Activated CD4-positive, alpha-beta T cell treated with anti-CD3 and anti-CD28 coated beads for 36 hours (primary cell): ENCODE results near the gene CCDC97. TPM values are rescaled to one million over a fixed set of nuclear protein-coding genes. Genes with fewer than 3 reads are reported as not detected.

Experiments
- ATAC-seq: fragments of 200-7000 bp; cut with Tn5 transposase; one replicate; pipeline ENCODE4 v1.10.0; 2021; ENCODE audit warnings: mild to moderate bottlenecking, moderate library complexity
- CTCF ChIA-PET: fragments of 350-600 bp; sonication (Branson Sonifier 250); formaldehyde crosslinking; loops from one replicate; lab custom pipeline; 2021; ENCODE audit warnings: antibody characterized with exemption; lab: Charles Lee
- POLR2A ChIA-PET: fragments of 350-600 bp; sonication (Branson Sonifier 250); formaldehyde crosslinking; loops from one replicate; lab custom pipeline; 2021; ENCODE audit warnings: antibody characterized with exemption, inconsistent platforms; lab: Charles Lee
- DNase-seq: peaks from one replicate; pipeline ENCODE4 v3.0.0-alpha.2; 2020
- H3K27ac Mint-ChIP-seq: one replicate; pipeline ENCODE4 v1.8.0; 2021; ENCODE audit warnings: mixed read lengths
- H3K27me3 Mint-ChIP-seq: one replicate; pipeline ENCODE4 v1.8.0; 2021; ENCODE audit warnings: mixed read lengths
- H3K36me3 Mint-ChIP-seq: one replicate; pipeline ENCODE4 v1.8.0; 2021; ENCODE audit warnings: low read depth, mixed read lengths
- H3K4me1 Mint-ChIP-seq: one replicate; pipeline ENCODE4 v1.8.0; 2021; ENCODE audit warnings: mixed read lengths
- H3K4me3 Mint-ChIP-seq: one replicate; pipeline ENCODE4 v1.8.0; 2021; ENCODE audit warnings: mild to moderate bottlenecking, moderate library complexity, mixed read lengths
- H3K9me3 Mint-ChIP-seq: one replicate; pipeline ENCODE4 v1.8.0; 2021; ENCODE audit warnings: low read depth, mixed read lengths
- intact Hi-C, 2 experiments: fragments of 100-400 bp; cut with DNase I in 1 of 2; cut with micrococcal nuclease in 1 of 2; formaldehyde crosslinking; loops; one replicate each; pipeline versions ENCODE4 v1.14.2 to v1.15.1; 2022 to 2024; cut with DNase I, micrococcal nuclease
- total RNA-seq, 2 experiments: library from RNA; stranded (reverse); gene quantifications; one replicate each; pipeline ENCODE4 v1.2.3, GENCODE V29; 2021

The CCDC97 gene
- total RNA-seq = 10 to 100 TPM; 21.2 to 21.4 TPM

- Mint-ChIP-seq H3K36me3 (peaks cover 27% of the 10 kb centered on the region), H3K27ac (peak within 1 kb of the TSS; percentile 97), H3K4me3 (peak within 1 kb of the TSS; percentile 91), H3K4me1 (peaks cover 62% of the 10 kb centered on the region), H3K9me3 (no peaks in the 10 kb centered on the region), H3K27me3 (no peaks in the 10 kb centered on the region)
- peak; percentile 66 for ATAC-seq
- intact Hi-C loops = loop anchor here (1.0 to 5.0 kb wide), 9 partner anchors 14 to 511 kb away; partner anchors contain the start of genes B9D2 (in 1 of the 2), BCKDHA (in 1 of the 2), DMAC2 (in 1 of the 2) and EGLN2 (in 1 of the 2)
- DNase-seq = peak; percentile 92
- ChIA-PET CTCF (interaction anchor here (1.0 to 3.4 kb wide), 7 partner anchors 9 to 106 kb away, joined by 3 to 36 read pairs (median 4); no protein-coding TSS in a partner anchor), POLR2A (interaction anchor here (0.7 to 1.0 kb wide), 2 partner anchors 47 to 84 kb away, joined by 3 to 9 read pairs; partner anchors contain the start of gene HNRNPUL1)
These were observed at the start of gene CCDC97 for GRCh38 chr19:41310033-41310831. TSS of gene CCDC97 (plus strand) at chr19:41310172. CDS start at chr19:41310311, 139 bp downstream.

DNA sequence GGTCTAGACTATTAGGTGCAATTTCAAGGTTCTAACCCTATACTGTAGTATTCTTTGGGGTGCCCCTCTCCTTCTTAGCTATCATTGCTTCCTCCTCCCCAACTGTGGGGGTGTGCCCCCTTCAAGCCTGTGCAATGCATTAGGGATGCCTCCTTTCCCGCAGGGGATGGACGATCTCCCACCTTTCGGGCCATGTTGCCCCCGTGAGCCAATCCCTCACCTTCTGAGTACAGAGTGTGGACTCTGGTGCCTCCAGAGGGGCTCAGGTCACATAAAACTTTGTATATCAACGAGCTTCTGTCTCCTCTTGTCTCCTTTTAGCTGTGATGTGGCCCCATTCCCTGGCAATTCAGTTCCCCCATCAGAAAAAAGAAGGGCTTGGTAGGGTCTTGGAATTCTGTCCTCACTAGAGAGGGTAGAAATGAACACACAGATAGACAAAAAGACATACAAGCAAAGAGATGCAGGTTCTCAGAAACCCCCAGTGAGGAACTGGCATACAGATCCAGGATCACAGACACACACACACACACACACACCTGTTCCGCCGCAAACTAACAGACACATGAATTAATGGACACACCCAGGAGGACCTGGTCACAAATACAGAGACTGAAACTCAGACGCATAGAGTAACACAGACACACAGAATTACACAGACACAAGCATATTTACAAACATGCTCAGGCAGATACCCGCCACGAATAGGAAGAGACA, 48.3 kb upstream of the CCDC97 start:
- no peaks in the 10 kb centered on the region for H3K27me3 Mint-ChIP-seq
- DNase-seq (no peak), ATAC-seq (no peak)
- H3K9me3 Mint-ChIP-seq = no peaks in the 10 kb centered on the region
- H3K36me3 Mint-ChIP-seq = peaks cover 17% of the 10 kb centered on the region
- intact Hi-C loops = loop anchor here (1.0 to 5.0 kb wide), 18 partner anchors 35 to 1021 kb away; partner anchors contain the start of genes C19orf47 (in 1 of the 2), CCDC97 (in 1 of the 2), PLD3 (in 1 of the 2) and SERTAD1 (in 1 of the 2)
- peak overlapping the region; percentile 95 for H3K4me3 Mint-ChIP-seq
- CTCF ChIA-PET = interaction anchor here (0.6 to 7.7 kb wide), 11 partner anchors 10 to 112 kb away, joined by 3 to 73 read pairs (median 4); no protein-coding TSS in a partner anchor
- H3K27ac Mint-ChIP-seq = peak overlapping the region; percentile 100
- peaks cover 22% of the 10 kb centered on the region for H3K4me1 Mint-ChIP-seq
- POLR2A ChIA-PET = interaction anchor here (0.6 to 3.4 kb wide), 7 partner anchors 33 to 134 kb away, joined by 3 to 35 read pairs (median 12); no protein-coding TSS in a partner anchor

GRCh38 chr19:41263042-41263849, 46.7 kb upstream of the CCDC97 start:
- Mint-ChIP-seq H3K27ac (peak overlapping the region; percentile 100), H3K27me3 (no peaks in the 10 kb centered on the region), H3K36me3 (peaks cover 32% of the 10 kb centered on the region), H3K9me3 (no peaks in the 10 kb centered on the region), H3K4me3 (peak overlapping the region; percentile 95), H3K4me1 (peaks cover 34% of the 10 kb centered on the region)
- DNase-seq (peak; percentile 94), ATAC-seq (peak; percentile 34)
- ChIA-PET CTCF (interaction anchor here (0.6 to 7.7 kb wide), 23 partner anchors 12 to 776 kb away, joined by 3 to 73 read pairs (median 4); partner anchors contain the start of genes B9D2, COQ8B, DMAC2 and RAB4B), POLR2A (interaction anchor here (0.5 to 3.4 kb wide), 27 partner anchors 14 to 1912 kb away, joined by 3 to 35 read pairs (median 5); partner anchors contain the start of genes B9D2, CCDC97, COQ8B and DMAC2)
- intact Hi-C loops = loop anchor here (1.0 to 5.0 kb wide), 18 partner anchors 88 to 1019 kb away; partner anchors contain the start of genes B9D2 (in 2 of the 2), C19orf47 (in 1 of the 2), DMAC2 (in 1 of the 2) and EGLN2 (in 1 of the 2)

DNA sequence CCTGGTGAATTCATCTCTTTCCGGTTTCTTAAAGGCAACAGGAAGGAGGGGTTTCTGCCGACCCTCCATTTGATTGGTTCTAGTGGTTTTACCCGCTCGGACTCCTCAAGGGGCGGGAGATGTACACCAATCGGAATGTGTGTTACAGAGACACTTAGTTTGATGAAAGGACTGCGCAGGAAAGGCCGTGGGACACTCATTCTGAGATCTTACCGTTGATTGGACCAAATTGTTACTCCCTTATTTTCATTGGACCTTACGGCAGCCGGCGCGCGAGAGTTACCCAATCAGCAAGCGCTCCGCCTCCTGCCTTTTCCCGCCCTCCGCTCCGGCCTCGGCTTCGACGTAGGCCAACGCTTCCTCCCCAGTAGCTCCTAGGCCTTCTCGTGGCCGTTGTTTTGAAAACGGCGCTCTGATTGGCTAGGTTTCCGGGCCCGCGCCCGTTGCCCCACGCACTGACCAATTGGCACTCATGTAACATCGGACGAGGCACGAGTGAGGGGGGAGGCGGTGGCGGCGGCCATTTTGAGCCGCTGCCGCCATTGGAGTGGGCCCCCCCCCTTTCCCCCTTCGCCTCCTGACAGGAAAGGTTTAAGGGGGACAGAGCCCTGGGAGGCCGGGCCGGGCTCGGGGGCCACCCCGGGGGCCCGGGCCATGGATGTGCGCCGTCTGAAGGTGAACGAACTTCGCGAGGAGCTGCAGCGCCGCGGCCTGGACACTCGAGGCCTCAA, 46.0 kb upstream of the CCDC97 start, which contains the start of gene HNRNPUL1:
TSS of gene HNRNPUL1 (plus strand) at position 523 of the 731 bp plus-strand sequence. CDS start at position 655, 132 bp downstream.
- peaks cover 34% of the 10 kb centered on the region for H3K36me3 Mint-ChIP-seq
- ATAC-seq (peak; percentile 70), DNase-seq (peak; percentile 99)
- peak within 1 kb of the TSS; percentile 100 for H3K27ac Mint-ChIP-seq
- peaks cover 34% of the 10 kb centered on the region for H3K4me1 Mint-ChIP-seq
- H3K9me3 Mint-ChIP-seq = no peaks in the 10 kb centered on the region
- POLR2A ChIA-PET = interaction anchor here (0.6 to 3.4 kb wide), 20 partner anchors 13 to 843 kb away, joined by 3 to 35 read pairs (median 6); partner anchors contain the start of genes B9D2, CCDC97, COQ8B and DMAC2
- H3K4me3 Mint-ChIP-seq = peak within 1 kb of the TSS; percentile 95
- CTCF ChIA-PET = interaction anchor here (0.7 to 7.7 kb wide), 13 partner anchors 9 to 548 kb away, joined by 3 to 73 read pairs (median 5); partner anchors contain the start of genes B9D2, COQ8B and RAB4B
- intact Hi-C loops = loop anchor here (1.0 to 5.0 kb wide), 23 partner anchors 63 to 1018 kb away; partner anchors contain the start of genes B9D2 (in 2 of the 2), BCKDHA (in 2 of the 2), EXOSC5 (in 2 of the 2) and ACTMAP (in 1 of the 2)
- no peaks in the 10 kb centered on the region for H3K27me3 Mint-ChIP-seq

DNA sequence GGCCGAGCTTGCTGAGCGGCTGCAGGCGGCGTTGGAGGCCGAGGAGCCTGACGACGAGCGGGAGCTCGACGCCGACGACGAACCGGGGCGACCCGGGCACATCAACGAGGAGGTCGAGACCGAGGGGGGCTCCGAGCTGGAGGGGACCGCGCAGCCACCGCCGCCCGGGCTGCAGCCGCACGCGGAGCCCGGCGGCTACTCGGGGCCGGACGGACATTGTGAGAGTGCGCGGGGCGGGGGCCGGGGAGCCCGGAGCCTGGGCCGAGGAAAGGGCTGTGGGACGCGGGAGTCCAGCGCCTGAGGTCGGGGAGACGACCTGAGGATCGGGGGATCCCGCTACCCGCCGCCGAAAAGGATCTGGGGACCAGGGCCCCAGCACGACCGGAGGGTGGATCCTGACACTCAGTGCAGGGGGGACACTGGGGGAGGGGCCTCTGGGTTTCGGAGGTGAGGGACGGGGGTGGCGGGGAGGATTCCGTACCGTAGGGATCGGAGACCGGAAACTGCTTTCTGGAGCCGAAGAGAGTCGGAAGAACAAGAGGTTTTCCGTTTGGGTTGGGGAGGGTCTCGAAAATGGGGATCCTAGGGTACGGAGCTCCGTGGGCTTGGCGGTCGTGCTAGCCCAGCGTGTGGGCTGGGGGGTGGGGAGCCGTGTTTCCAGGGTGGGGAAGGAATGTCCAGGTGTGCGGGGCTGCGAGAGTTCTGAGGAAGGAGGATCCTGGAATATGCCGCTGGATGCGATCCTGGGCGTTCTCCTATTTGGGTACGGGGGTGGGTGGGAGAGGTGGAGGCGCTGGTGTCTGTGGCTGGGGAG, 45.2 kb upstream of the CCDC97 start:
- H3K27ac Mint-ChIP-seq = peak overlapping the region; percentile 100
- H3K4me3 Mint-ChIP-seq = peak overlapping the region; percentile 95
- peaks cover 36% of the 10 kb centered on the region for H3K36me3 Mint-ChIP-seq
- peaks cover 34% of the 10 kb centered on the region for H3K4me1 Mint-ChIP-seq
- no peak for ATAC-seq
- H3K9me3 Mint-ChIP-seq = no peaks in the 10 kb centered on the region
- ChIA-PET POLR2A (interaction anchor here (0.9 to 3.4 kb wide), 11 partner anchors 33 to 487 kb away, joined by 3 to 35 read pairs (median 11); partner anchors contain the start of genes B9D2, CCDC97, DMAC2 and RAB4B), CTCF (interaction anchor here (1.0 to 7.7 kb wide), 9 partner anchors 8 to 487 kb away, joined by 3 to 73 read pairs (median 7); partner anchors contain the start of gene RAB4B)
- H3K27me3 Mint-ChIP-seq = no peaks in the 10 kb centered on the region
- peak; percentile 79 for DNase-seq
- intact Hi-C loops = loop anchor here (1.0 to 5.0 kb wide), 15 partner anchors 63 to 1018 kb away; partner anchors contain the start of genes BCKDHA (in 2 of the 2), EXOSC5 (in 2 of the 2), ACTMAP (in 1 of the 2) and C19orf47 (in 1 of the 2)

- ChIA-PET CTCF (interaction anchor here (0.9 to 2.4 kb wide), 3 partner anchors 37 to 86 kb away, joined by 3 to 7 read pairs (median 3); no protein-coding TSS in a partner anchor), POLR2A (interaction anchor here (0.7 to 2.0 kb wide), 3 partner anchors 36 to 174 kb away, joined by 3 to 7 read pairs (median 3); partner anchors contain the start of gene DMAC2)
- Mint-ChIP-seq H3K4me3 (peak overlapping the region; percentile 95), H3K27me3 (no peaks in the 10 kb centered on the region), H3K36me3 (peaks cover 39% of the 10 kb centered on the region), H3K4me1 (peaks cover 34% of the 10 kb centered on the region), H3K9me3 (no peaks in the 10 kb centered on the region), H3K27ac (peak overlapping the region; percentile 100)
- intact Hi-C loops = no loop called here
- ATAC-seq = no peak
- DNase-seq = peak; percentile 20
These were observed 44.4 kb upstream of the CCDC97 start for GRCh38 chr19:41265395-41266153.

- no peaks in the 10 kb centered on the region for H3K27me3 Mint-ChIP-seq
- H3K4me1 Mint-ChIP-seq = peaks cover 24% of the 10 kb centered on the region
- ChIA-PET POLR2A (no interaction called here), CTCF (no interaction called here)
- no peak for DNase-seq
- H3K27ac Mint-ChIP-seq = no peak overlapping the region
- no peak for ATAC-seq
- no peaks in the 10 kb centered on the region for H3K9me3 Mint-ChIP-seq
- peaks cover 70% of the 10 kb centered on the region for H3K36me3 Mint-ChIP-seq
- intact Hi-C loops = no loop called here
- H3K4me3 Mint-ChIP-seq = no peak overlapping the region
These were observed 40.9 kb upstream of the CCDC97 start for GRCh38 chr19:41269055-41269454.

DNA sequence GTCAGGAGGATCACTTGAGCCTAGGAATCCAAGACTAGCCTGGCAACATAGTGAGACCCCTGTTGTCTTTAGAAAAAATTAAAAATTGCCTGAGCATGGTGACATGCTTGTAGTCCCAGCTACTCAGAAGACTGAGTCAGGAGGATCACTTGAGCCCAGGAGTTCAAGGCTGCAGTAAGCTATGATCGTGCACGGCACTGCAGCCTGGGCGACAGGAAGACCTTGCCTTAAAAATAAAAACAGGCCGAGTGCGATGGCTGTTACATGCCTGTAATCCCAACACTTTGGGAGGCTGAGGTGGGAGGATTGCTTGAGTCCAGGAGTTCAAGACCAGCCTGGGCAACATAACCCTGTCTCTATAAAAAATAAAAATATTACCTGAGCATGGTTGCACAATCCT, 40.4 kb upstream of the CCDC97 start:
- ChIA-PET CTCF (no interaction called here), POLR2A (no interaction called here)
- Mint-ChIP-seq H3K4me3 (no peak overlapping the region), H3K36me3 (peaks cover 74% of the 10 kb centered on the region), H3K4me1 (peaks cover 24% of the 10 kb centered on the region), H3K27me3 (no peaks in the 10 kb centered on the region), H3K9me3 (no peaks in the 10 kb centered on the region), H3K27ac (no peak overlapping the region)
- ATAC-seq = no peak
- no peak for DNase-seq
- intact Hi-C loops = no loop called here
